Natural killer cell (primary cell): Measurements from ENCODE around the gene MUC20. TPM values are rescaled to one million over a fixed set of nuclear protein-coding genes. Genes with fewer than 3 reads are reported as not detected.
"Not testable (repeated sequence)": the region's sequence is repeated elsewhere in the genome, so short reads cannot be mapped to it uniquely, and the experiment has no call there.

Experiments
- ATAC-seq, 3 donors: fragments of 150-1000 bp in 2 of 3; fragments of 200-7000 bp in 1 of 3; cut with Tn5 transposase; 1 replicate in 1 of 3; 2 replicates in 2 of 3; pipeline ENCODE4 v1.10.0; 2021; ENCODE audit warnings: mild to moderate bottlenecking in 2 of 3, moderate library complexity in 2 of 3
- DNase-seq, 2 donors: peaks; one replicate each; pipeline versions ENCODE4 v3.0.0 to v3.0.0-alpha.2; 2013 to 2021; ENCODE audit warnings: mixed read lengths in 1 of 2
- H3K27ac ChIP-seq: one replicate; pipeline ENCODE4 v1.5.1; 2013; ENCODE audit warnings: mild to moderate bottlenecking, low read length
- H3K27me3 ChIP-seq: one replicate; pipeline ENCODE4 v1.6.1; 2013; ENCODE audit warnings: low read length; ENCODE audit not compliant: control insufficient read depth, insufficient read depth
- H3K36me3 ChIP-seq: one replicate; pipeline ENCODE4 v1.6.1; 2013; ENCODE audit warnings: low read length; ENCODE audit not compliant: control insufficient read depth, insufficient read depth
- H3K4me1 ChIP-seq: one replicate; pipeline ENCODE4 v1.6.1; 2013; ENCODE audit warnings: low read length; ENCODE audit not compliant: control insufficient read depth, insufficient read depth
- H3K4me3 ChIP-seq: one replicate; pipeline ENCODE4 v1.5.1; 2013; ENCODE audit warnings: low read length
- H3K9me3 ChIP-seq: one replicate; pipeline ENCODE4 v1.6.1; 2013; ENCODE audit warnings: low read length; ENCODE audit not compliant: control insufficient read depth, insufficient read depth
- H3K27ac Mint-ChIP-seq, 2 donors: one replicate each; pipeline ENCODE4 v1.8.0; 2022; ENCODE audit warnings: mild to moderate bottlenecking in 2 of 2, mixed read lengths in 2 of 2, moderate library complexity in 1 of 2
- H3K27me3 Mint-ChIP-seq, 2 donors: one replicate each; pipeline ENCODE4 v1.8.0; 2022; ENCODE audit warnings: low read depth in 2 of 2, mixed read lengths in 2 of 2
- H3K36me3 Mint-ChIP-seq: one replicate; pipeline ENCODE4 v1.8.0; 2022; ENCODE audit warnings: mixed read lengths
- H3K4me1 Mint-ChIP-seq, 2 donors: one replicate each; pipeline ENCODE4 v1.8.0; 2022; ENCODE audit warnings: mixed read lengths in 2 of 2
- H3K4me3 Mint-ChIP-seq: one replicate; pipeline ENCODE4 v1.8.0; 2022; ENCODE audit warnings: mild to moderate bottlenecking, moderate library complexity, mixed read lengths
- H3K9me3 Mint-ChIP-seq, 2 donors: one replicate each; pipeline ENCODE4 v1.8.0; 2022; ENCODE audit warnings: mixed read lengths in 2 of 2
- CTCF ChIP-seq: fragments of 200-600 bp; IDR thresholded peaks from one replicate; pipeline ENCODE4 v1.8.0; 2022; ENCODE audit warnings: antibody characterized with exemption
- WGBS: methylation state at CpG from one replicate; pipeline ENCODE4 v1.1.7; 2013; ENCODE audit warnings: missing lambda C conversion rate; ENCODE audit not compliant: insufficient coverage; 5-methylcytosine and 5-hydroxymethylcytosine counted together
- intact Hi-C: fragments of 100-400 bp; cut with micrococcal nuclease; formaldehyde crosslinking; loops from one replicate; pipeline ENCODE4 v1.14.2; 2022
- total RNA-seq, 4 donors: library from RNA; stranded (reverse); fragments of 120-200 nt in 1 of 4; gene quantifications; one replicate each; pipeline versions ENCODE4 v1.2.3 to v1.2.4, GENCODE V29; 2013 to 2022

Gene MUC20
- total RNA-seq, 3 donors from 2014 or later (not counting 1 experiment from before 2014, with no cell fraction given), result 4.1 to 11.4 (median 5.9) TPM

DNA sequence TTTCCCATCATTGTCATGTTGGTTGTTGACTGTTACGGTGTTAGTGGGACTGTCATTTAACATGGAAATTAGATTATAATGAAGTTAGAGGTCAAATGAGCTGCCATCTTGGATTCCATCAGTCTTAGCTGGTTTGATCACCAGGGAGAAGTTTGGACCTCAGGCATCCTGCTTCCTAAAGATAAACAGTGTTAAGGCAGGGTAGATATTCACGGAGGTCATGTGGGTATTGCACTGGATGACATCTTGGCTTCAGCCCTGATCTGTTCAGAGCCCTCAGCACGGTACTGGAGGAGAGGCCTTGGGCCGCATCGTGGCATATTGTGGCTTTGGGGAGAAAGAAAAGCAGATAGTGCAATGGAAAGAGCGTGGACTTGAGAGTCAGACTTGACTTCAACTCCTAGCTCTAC is 11.1 kb upstream of the MUC20 start:
- 95% methylated on average over 5 of the region's 6 CpGs for WGBS

DNA sequence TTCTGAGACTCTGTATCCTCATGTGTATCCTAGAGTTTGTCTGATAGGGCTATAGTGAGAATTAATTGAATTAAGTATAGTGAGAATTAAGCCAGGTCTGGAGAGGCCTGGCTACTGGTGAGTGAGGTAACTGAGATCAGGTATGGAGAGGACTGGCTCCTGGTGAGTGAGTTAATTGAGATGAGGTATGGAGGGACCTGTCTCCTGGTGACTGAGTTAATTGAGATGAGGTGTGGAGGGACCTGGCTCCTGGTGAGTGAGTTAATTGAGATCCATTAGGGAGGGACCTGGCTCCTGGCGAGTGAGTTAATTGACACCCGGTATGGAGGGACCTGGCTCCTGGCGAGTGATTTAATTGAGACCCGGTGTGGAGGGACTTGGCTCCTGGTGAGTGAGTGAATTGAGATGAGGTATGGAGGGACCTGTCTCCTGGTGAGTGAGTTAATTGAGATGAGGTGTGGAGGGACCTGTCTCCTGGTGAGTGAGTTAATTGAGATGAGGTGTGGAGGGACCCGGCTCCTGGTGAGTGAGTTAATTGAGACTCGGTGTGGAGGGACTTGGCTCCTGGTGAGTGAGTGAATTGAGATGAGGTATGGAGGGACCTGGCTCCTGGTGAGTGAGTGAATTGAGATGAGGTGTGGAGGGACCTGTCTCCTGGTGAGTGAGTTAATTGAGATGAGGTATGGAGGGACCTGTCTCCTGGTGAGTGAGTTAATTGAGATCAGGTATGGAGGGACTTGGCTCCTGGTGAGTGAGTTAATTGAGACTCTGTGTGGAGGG is 10.5 kb upstream of the MUC20 start:
- H3K27ac Mint-ChIP-seq, H3K27me3 ChIP-seq, H3K4me3 Mint-ChIP-seq, H3K9me3 ChIP-seq, H3K27ac ChIP-seq, intact Hi-C loops, ATAC-seq, H3K27me3 Mint-ChIP-seq, H3K4me3 ChIP-seq, DNase-seq, H3K9me3 Mint-ChIP-seq, H3K4me1 ChIP-seq: not testable (repeated sequence)
- peaks cover 27% of the 10 kb centered on the region for H3K36me3 ChIP-seq
- WGBS, result 65% methylated on average over 6 of the region's 6 CpGs
- peaks cover 16% of the 10 kb centered on the region for H3K36me3 Mint-ChIP-seq
- H3K4me1 Mint-ChIP-seq, result peaks cover 0 to 11% of the 10 kb centered on the region in 2 donors

More for the DNA sequence above, 11.1 kb upstream of the MUC20 start:
- Histone ChIP-seq H3K27me3 (no peaks in the 10 kb centered on the region), H3K27ac (no peak overlapping the region), H3K9me3 (no peaks in the 10 kb centered on the region), H3K4me3 (no peak overlapping the region), H3K36me3 (peaks cover 20% of the 10 kb centered on the region), H3K4me1 (no peaks in the 10 kb centered on the region)
- Mint-ChIP-seq H3K27me3 (no peaks in the 10 kb centered on the region), H3K27ac (no peak overlapping the region), H3K4me1 (peaks cover 0 to 11% of the 10 kb centered on the region in 2 donors), H3K36me3 (peaks cover 9% of the 10 kb centered on the region), H3K4me3 (no peak overlapping the region), H3K9me3 (no peaks in the 10 kb centered on the region)
- TF ChIP-seq CTCF, result no peak
- intact Hi-C loops, result no loop called here
- no peak for DNase-seq
- ATAC-seq, result no peak

DNA sequence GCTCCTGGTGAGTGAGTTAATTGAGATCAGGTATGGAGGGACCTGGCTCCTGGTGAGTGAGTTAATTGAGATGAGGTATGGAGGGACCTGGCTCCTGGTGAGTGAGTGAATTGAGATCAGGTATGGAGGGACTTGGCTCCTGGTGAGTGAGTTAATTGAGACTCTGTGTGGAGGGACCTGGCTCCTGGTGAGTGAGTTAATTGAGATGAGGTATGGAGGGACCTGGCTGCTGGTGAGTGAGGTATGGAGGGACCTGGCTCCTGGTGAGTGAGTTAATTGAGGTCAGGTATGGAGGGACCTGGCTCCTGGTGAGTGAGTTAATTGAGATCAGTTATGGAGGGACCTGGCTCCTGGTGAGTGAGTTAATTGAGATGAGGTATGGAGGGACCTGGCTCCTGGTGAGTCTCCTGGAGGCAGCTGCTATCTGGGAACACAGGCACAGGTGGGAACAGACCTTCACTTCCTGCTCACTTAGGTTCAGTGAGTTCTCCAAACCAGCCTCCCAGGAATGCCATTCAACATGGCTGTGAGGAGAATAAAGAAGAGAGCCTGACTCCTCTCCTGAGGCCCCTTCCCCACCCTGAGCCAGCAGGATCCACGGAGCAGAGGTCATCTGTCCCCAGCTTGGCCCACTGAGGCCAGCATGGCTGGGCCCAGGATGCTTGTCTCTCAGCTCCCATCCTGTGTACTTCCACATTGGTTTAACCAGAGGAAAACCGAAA is 9.5 kb upstream of the MUC20 start:
- ATAC-seq, result peak in 1 of 3 donors; percentile 30
- WGBS, result 68% methylated on average over 2 of the region's 2 CpGs

GRCh38 chr3:195711813-195712534 is 8.8 kb upstream of the MUC20 start:
- peaks cover 17% of the 10 kb centered on the region for H3K36me3 Mint-ChIP-seq
- H3K4me1 Mint-ChIP-seq, result peaks cover 0 to 5% of the 10 kb centered on the region in 2 donors
- no peak for TF ChIP-seq CTCF
- ATAC-seq, result peak in 2 of 3 donors; percentile 26 to 33
- Histone ChIP-seq H3K4me1 (no peaks in the 10 kb centered on the region), H3K9me3 (no peaks in the 10 kb centered on the region), H3K4me3 (no peak overlapping the region), H3K27ac (no peak overlapping the region), H3K36me3 (peaks cover 29% of the 10 kb centered on the region), H3K27me3 (no peaks in the 10 kb centered on the region)
- no peak overlapping the region for H3K27ac Mint-ChIP-seq
- intact Hi-C loops, result no loop called here
- no peak overlapping the region for H3K4me3 Mint-ChIP-seq
- WGBS, result 88% methylated on average over 12 of the region's 12 CpGs
- H3K9me3 Mint-ChIP-seq, result no peaks in the 10 kb centered on the region
- no peaks in the 10 kb centered on the region for H3K27me3 Mint-ChIP-seq
- DNase-seq, result no peak

More for the DNA sequence above, 9.5 kb upstream of the MUC20 start:
- H3K4me1 ChIP-seq, H3K4me1 Mint-ChIP-seq, DNase-seq, H3K27me3 ChIP-seq, intact Hi-C loops, H3K9me3 Mint-ChIP-seq, H3K4me3 ChIP-seq, H3K27ac Mint-ChIP-seq, H3K27ac ChIP-seq, H3K27me3 Mint-ChIP-seq, H3K9me3 ChIP-seq, H3K4me3 Mint-ChIP-seq: not testable (repeated sequence)
- peaks cover 17% of the 10 kb centered on the region for H3K36me3 Mint-ChIP-seq
- peaks cover 29% of the 10 kb centered on the region for H3K36me3 ChIP-seq

DNA sequence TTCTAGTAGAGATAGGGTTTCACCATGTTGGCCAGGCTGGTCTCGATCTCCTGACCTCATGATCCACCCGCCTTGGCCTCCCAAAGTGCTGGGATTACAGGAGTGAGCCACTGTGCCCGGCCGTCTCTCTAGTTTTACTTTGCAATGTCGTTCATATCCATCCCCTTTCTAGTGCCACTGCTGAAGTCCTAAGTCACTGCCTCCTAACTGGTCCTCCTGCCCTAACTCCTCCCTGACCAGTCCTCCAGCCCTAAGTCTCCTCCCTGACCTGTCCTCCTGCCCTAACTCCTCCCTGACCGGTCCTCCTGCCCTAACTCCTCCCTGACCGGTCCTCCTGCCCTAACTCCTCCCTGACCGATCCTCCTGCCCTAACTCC is 8.3 kb upstream of the MUC20 start:
- DNase-seq, H3K27ac Mint-ChIP-seq, H3K4me3 Mint-ChIP-seq, H3K4me1 ChIP-seq, intact Hi-C loops, H3K4me3 ChIP-seq, H3K27me3 Mint-ChIP-seq, H3K27me3 ChIP-seq, H3K4me1 Mint-ChIP-seq, ATAC-seq, H3K27ac ChIP-seq, H3K9me3 ChIP-seq, H3K9me3 Mint-ChIP-seq: not testable (repeated sequence)
- 67% methylated on average over 8 of the region's 8 CpGs for WGBS
- peaks cover 29% of the 10 kb centered on the region for H3K36me3 ChIP-seq
- H3K36me3 Mint-ChIP-seq, result peaks cover 17% of the 10 kb centered on the region

GRCh38 chr3:195713150-195713549 is 7.6 kb upstream of the MUC20 start:
- H3K27me3 ChIP-seq, H3K4me3 ChIP-seq, ATAC-seq, H3K27me3 Mint-ChIP-seq, H3K4me1 Mint-ChIP-seq, H3K9me3 ChIP-seq, H3K27ac Mint-ChIP-seq, DNase-seq, H3K9me3 Mint-ChIP-seq, H3K4me3 Mint-ChIP-seq, H3K4me1 ChIP-seq, H3K27ac ChIP-seq, intact Hi-C loops: not testable (repeated sequence)
- peaks cover 29% of the 10 kb centered on the region for H3K36me3 ChIP-seq
- H3K36me3 Mint-ChIP-seq, result peaks cover 17% of the 10 kb centered on the region
- WGBS, result 26% methylated on average over 6 of the region's 9 CpGs
